ENCODE measurements around the gene LCT.

- no peak for TF ChIP-seq POLR2AphosphoS5 (IDR thresholded peaks at IDR 0.05; ENCODE audit: low read depth)
- TF ChIP-seq, protein P1, sequence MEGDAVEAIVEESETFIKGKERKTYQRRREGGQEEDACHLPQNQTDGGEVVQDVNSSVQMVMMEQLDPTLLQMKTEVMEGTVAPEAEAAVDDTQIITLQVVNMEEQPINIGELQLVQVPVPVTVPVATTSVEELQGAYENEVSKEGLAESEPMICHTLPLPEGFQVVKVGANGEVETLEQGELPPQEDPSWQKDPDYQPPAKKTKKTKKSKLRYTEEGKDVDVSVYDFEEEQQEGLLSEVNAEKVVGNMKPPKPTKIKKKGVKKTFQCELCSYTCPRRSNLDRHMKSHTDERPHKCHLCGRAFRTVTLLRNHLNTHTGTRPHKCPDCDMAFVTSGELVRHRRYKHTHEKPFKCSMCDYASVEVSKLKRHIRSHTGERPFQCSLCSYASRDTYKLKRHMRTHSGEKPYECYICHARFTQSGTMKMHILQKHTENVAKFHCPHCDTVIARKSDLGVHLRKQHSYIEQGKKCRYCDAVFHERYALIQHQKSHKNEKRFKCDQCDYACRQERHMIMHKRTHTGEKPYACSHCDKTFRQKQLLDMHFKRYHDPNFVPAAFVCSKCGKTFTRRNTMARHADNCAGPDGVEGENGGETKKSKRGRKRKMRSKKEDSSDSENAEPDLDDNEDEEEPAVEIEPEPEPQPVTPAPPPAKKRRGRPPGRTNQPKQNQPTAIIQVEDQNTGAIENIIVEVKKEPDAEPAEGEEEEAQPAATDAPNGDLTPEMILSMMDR (IDR thresholded peaks at IDR 0.05; ENCODE audit: insufficient read depth, low read length) = no peak
- TF ChIP-seq, protein P2, sequence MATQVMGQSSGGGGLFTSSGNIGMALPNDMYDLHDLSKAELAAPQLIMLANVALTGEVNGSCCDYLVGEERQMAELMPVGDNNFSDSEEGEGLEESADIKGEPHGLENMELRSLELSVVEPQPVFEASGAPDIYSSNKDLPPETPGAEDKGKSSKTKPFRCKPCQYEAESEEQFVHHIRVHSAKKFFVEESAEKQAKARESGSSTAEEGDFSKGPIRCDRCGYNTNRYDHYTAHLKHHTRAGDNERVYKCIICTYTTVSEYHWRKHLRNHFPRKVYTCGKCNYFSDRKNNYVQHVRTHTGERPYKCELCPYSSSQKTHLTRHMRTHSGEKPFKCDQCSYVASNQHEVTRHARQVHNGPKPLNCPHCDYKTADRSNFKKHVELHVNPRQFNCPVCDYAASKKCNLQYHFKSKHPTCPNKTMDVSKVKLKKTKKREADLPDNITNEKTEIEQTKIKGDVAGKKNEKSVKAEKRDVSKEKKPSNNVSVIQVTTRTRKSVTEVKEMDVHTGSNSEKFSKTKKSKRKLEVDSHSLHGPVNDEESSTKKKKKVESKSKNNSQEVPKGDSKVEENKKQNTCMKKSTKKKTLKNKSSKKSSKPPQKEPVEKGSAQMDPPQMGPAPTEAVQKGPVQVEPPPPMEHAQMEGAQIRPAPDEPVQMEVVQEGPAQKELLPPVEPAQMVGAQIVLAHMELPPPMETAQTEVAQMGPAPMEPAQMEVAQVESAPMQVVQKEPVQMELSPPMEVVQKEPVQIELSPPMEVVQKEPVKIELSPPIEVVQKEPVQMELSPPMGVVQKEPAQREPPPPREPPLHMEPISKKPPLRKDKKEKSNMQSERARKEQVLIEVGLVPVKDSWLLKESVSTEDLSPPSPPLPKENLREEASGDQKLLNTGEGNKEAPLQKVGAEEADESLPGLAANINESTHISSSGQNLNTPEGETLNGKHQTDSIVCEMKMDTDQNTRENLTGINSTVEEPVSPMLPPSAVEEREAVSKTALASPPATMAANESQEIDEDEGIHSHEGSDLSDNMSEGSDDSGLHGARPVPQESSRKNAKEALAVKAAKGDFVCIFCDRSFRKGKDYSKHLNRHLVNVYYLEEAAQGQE (IDR thresholded peaks at IDR 0.05; ENCODE audit: insufficient replicate concordance, low read depth) = no peak
Observed at GRCh38 chr2:135829378-135830135, 7.4 kb downstream of the LCT start.
